NT2/D1 (cell line): ENCODE data around the gene NRXN3.

Experiments
- YY1 ChIP-seq: IDR thresholded peaks from 2 replicates; pipeline ENCODE4 v1.6.1; 2011; ENCODE audit not compliant: insufficient read length, insufficient read depth
- ZNF274 ChIP-seq: IDR thresholded peaks from 2 replicates; pipeline ENCODE4 v1.6.1; 2011; ENCODE audit warnings: mild to moderate bottlenecking, low read depth, low read length

- TF ChIP-seq YY1 (no peak), ZNF274 (no peak)
Measured at GRCh38 chr14:78253986-78254385, 83.8 kb downstream of the NRXN3 start.
